ENCODE results near the gene ITGA2B.

GRCh38 chr17:44349553-44350070 is 39.8 kb downstream of the ITGA2B start:
- no peak for TF ChIP-seq EZH2 (IDR thresholded peaks at IDR 0.05; ENCODE audit: borderline replicate concordance, control insufficient read depth, low read depth, low read length)
- TF ChIP-seq CTCF (IDR thresholded peaks at IDR 0.05 in 2 of 3, conservative IDR thresholded peaks at IDR 0.05 in 1 of 3; ENCODE audit: control insufficient read depth in 2 of 3, extremely low read depth in 1 of 3, insufficient read depth in 1 of 3, low read depth in 3 of 3, low read length in 3 of 3): no peak

All from GM12878 (cell line).